ENCODE data around the gene ACY1. TPM values are rescaled to one million over a fixed set of nuclear protein-coding genes. Genes with fewer than 3 reads are reported as not detected.

Gene ACY1
- total and polyA plus RNA-seq, 2 of the 13 experiments (the other 11 are each of a cell fraction or from before 2014, with no cell fraction given), result 113 to 162 TPM

GRCh38 chr3:51942603-51943450 is 40.5 kb upstream of the ACY1 start (continued):
- TF ChIP-seq, protein P1, sequence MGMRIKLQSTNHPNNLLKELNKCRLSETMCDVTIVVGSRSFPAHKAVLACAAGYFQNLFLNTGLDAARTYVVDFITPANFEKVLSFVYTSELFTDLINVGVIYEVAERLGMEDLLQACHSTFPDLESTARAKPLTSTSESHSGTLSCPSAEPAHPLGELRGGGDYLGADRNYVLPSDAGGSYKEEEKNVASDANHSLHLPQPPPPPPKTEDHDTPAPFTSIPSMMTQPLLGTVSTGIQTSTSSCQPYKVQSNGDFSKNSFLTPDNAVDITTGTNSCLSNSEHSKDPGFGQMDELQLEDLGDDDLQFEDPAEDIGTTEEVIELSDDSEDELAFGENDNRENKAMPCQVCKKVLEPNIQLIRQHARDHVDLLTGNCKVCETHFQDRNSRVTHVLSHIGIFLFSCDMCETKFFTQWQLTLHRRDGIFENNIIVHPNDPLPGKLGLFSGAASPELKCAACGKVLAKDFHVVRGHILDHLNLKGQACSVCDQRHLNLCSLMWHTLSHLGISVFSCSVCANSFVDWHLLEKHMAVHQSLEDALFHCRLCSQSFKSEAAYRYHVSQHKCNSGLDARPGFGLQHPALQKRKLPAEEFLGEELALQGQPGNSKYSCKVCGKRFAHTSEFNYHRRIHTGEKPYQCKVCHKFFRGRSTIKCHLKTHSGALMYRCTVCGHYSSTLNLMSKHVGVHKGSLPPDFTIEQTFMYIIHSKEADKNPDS (CRISPR knock-in tag; IDR thresholded peaks at IDR 0.05), result no peak
- peak; percentile 77 for TF ChIP-seq SKIL (CRISPR knock-in tag; IDR thresholded peaks at IDR 0.05; ENCODE audit: borderline replicate concordance)
- no peak for TF ChIP-seq ZNF282 (IDR thresholded peaks at IDR 0.05; ENCODE audit: partially characterized antibody)
- TF ChIP-seq ZNF776 (CRISPR knock-in tag; IDR thresholded peaks at IDR 0.05), result 0 out of 2 replicates have a peak, but pooled peaks have one; percentile 12
- TF ChIP-seq, protein P2, sequence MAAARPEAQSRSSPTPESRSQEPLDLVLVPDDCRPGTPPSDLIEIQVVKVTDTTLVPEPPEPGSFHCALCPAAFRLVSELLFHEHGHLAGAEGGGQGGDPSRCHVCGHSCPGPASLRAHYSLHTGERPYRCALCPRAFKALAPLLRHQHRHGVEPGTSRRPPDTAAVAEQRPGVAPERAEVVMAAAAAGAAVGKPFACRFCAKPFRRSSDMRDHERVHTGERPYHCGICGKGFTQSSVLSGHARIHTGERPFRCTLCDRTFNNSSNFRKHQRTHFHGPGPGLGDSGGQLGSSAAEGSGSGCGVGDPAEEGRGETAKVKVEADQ (CRISPR knock-in tag; IDR thresholded peaks at IDR 0.05; ENCODE audit: borderline replicate concordance), result 0 out of 2 replicates have a peak, but pooled peaks have one; percentile 0
- no peak for TF ChIP-seq ZNF331 (CRISPR knock-in tag; IDR thresholded peaks at IDR 0.05)
- 0 out of 2 replicates have a peak, but pooled peaks have one; percentile 7 for TF ChIP-seq ZBTB49 (CRISPR knock-in tag; IDR thresholded peaks at IDR 0.05; ENCODE audit: borderline replicate concordance)
- no peak for TF ChIP-seq SOX13 (IDR thresholded peaks at IDR 0.05)
- TF ChIP-seq SOX13 (CRISPR knock-in tag; conservative IDR thresholded peaks at IDR 0.05 in 1 of 2, IDR thresholded peaks at IDR 0.05 in 1 of 2), result no peak
- TF ChIP-seq ZNF44 (CRISPR knock-in tag; IDR thresholded peaks at IDR 0.05), result peak; percentile 72; the same call in 1 of the 2 replicates
- 0 out of 2 replicates have a peak, but pooled peaks have one; percentile 4 for TF ChIP-seq MEIS1 (CRISPR knock-in tag; IDR thresholded peaks at IDR 0.05; ENCODE audit: borderline replicate concordance)
- no peak for TF ChIP-seq TCF12 (IDR thresholded peaks at IDR 0.05)
- peak; percentile 80; the same call in 1 of the 2 replicates for TF ChIP-seq TCF12 (CRISPR knock-in tag; IDR thresholded peaks at IDR 0.05)
- TF ChIP-seq, protein P3, sequence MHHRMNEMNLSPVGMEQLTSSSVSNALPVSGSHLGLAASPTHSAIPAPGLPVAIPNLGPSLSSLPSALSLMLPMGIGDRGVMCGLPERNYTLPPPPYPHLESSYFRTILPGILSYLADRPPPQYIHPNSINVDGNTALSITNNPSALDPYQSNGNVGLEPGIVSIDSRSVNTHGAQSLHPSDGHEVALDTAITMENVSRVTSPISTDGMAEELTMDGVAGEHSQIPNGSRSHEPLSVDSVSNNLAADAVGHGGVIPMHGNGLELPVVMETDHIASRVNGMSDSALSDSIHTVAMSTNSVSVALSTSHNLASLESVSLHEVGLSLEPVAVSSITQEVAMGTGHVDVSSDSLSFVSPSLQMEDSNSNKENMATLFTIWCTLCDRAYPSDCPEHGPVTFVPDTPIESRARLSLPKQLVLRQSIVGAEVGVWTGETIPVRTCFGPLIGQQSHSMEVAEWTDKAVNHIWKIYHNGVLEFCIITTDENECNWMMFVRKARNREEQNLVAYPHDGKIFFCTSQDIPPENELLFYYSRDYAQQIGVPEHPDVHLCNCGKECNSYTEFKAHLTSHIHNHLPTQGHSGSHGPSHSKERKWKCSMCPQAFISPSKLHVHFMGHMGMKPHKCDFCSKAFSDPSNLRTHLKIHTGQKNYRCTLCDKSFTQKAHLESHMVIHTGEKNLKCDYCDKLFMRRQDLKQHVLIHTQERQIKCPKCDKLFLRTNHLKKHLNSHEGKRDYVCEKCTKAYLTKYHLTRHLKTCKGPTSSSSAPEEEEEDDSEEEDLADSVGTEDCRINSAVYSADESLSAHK (CRISPR knock-in tag; IDR thresholded peaks at IDR 0.05; ENCODE audit: borderline replicate concordance), result no peak
- no peak for TF ChIP-seq REPIN1 (CRISPR knock-in tag; IDR thresholded peaks at IDR 0.05; ENCODE audit: borderline replicate concordance, low read depth)
- no peak for TF ChIP-seq PPARG (CRISPR knock-in tag; conservative IDR thresholded peaks at IDR 0.05)
- no peak for TF ChIP-seq ATM (IDR thresholded peaks at IDR 0.05; ENCODE audit: borderline replicate concordance)
- TF ChIP-seq REL (CRISPR knock-in tag; conservative IDR thresholded peaks at IDR 0.05), result no peak

Measured in HepG2 (cell line).